SHP77 treated with DMSO at 0.1 percent for 48 hours (cell line): ENCODE data around the gene SF3B6.

ENCODE experiments used
- DNase-seq: peaks from one replicate; lab custom pipeline; 2025; lab: John Stamatoyannopoulos, UW

SF3B6 gene

DNA sequence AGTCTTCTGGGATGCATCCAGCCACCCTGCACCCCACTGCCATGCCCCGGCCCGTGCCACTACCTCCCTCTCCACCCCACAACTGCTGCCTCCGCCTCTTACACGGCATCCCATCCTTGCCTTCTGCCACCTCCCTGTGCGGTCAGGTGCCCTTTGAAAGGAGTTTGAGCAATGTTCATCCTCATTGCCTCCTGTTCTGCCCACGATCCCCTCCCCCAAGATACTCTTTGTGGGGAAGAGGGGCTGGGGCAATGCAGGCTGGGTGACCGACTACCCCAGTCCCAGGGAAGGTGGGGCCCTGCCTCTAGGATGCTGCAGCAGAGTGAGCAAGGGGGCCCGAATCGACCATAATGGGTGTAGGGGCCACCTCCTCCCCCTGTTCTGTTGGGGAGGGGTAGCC lies 57.9 kb downstream of the SF3B6 start:
- no peak for DNase-seq

DNA sequence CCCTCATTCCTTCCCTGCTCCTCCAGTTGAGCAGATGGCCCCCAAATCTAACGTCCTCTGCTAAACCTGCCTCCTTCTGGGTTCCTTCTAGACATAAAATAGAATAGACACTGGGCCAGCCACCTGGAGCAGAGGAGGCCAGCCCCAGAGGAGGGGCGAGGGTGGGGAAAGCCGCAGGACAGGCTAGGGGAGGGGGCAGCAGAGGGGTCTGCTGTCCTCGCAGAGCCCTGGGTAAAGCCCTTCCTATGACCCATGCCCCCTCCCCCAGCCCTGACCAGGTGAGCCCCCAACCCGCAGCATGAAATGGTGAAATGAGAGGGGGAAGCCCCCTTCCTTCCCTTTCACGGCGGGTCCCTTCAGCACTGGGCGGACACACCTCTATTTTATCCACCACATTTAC lies 58.4 kb downstream of the SF3B6 start:
- no peak for DNase-seq
